GM06990 (cell line): ENCODE measurements around the gene SNW1.

Source experiments
- DNase-seq: peaks from one replicate; pipeline ENCODE4 v3.0.0-alpha.2; 2011; ENCODE audit not compliant: insufficient read length; ENCODE audit errors: extremely low read depth
- H3K27me3 ChIP-seq: replicated peaks from 2 replicates; pipeline ENCODE4 v1.6.0; 2011; ENCODE audit warnings: low read length; ENCODE audit not compliant: control insufficient read depth, insufficient read depth
- H3K36me3 ChIP-seq: 2 replicates; pipeline ENCODE4 v1.5.1; 2011; ENCODE audit warnings: low read length; ENCODE audit not compliant: control insufficient read depth, insufficient read depth
- H3K4me3 ChIP-seq: replicated peaks from 2 replicates; pipeline ENCODE4 v1.5.1; 2011; ENCODE audit warnings: low read depth, mild to moderate bottlenecking, control low read depth, low read length
- TF ChIP-seq, protein P1 (sequence below): IDR thresholded peaks from 2 replicates; pipeline ENCODE4 v1.5.1; 2011; ENCODE audit warnings: low read length, control low read depth, mild to moderate bottlenecking, inconsistent platforms; ENCODE audit not compliant: insufficient read depth, poor library complexity, severe bottlenecking

The SNW1 gene

DNA sequence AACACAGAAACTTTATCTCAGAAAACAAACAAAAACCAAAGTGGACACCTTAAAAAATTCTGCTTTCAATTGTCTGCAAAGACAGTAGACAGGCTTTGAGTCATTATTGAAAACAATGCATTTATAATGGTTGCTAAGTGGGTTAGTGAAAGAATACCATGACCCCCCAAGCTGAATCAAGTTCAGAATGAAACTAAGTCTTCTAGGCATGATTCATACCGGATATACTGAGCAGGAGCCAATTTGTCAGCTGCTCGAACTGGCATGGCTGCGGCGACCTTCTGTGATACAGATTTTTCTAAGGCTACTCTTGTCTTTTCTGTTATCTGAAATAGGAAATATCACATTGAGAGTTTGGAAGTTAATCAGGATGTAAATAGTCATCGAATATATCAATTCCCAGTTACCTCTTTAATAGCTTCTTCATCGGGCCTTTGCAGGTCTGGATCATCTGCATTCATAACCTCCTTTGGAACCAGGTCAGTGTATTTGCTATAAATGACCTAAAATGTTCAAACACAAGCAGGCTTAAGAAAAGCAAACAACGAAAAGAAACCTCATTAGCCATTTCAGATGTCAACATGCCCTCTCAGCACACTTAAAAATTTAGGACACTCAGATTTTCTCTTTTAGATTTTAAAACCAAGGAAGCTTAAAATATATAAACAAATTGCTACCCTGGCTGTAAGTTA, 22.3 kb downstream of the SNW1 start:
- no peak for DNase-seq
- peaks cover 9% of the 10 kb centered on the region for H3K36me3 ChIP-seq
- H3K4me3 ChIP-seq = no peak overlapping the region
- H3K27me3 ChIP-seq = no peaks in the 10 kb centered on the region
- TF ChIP-seq, protein P1, sequence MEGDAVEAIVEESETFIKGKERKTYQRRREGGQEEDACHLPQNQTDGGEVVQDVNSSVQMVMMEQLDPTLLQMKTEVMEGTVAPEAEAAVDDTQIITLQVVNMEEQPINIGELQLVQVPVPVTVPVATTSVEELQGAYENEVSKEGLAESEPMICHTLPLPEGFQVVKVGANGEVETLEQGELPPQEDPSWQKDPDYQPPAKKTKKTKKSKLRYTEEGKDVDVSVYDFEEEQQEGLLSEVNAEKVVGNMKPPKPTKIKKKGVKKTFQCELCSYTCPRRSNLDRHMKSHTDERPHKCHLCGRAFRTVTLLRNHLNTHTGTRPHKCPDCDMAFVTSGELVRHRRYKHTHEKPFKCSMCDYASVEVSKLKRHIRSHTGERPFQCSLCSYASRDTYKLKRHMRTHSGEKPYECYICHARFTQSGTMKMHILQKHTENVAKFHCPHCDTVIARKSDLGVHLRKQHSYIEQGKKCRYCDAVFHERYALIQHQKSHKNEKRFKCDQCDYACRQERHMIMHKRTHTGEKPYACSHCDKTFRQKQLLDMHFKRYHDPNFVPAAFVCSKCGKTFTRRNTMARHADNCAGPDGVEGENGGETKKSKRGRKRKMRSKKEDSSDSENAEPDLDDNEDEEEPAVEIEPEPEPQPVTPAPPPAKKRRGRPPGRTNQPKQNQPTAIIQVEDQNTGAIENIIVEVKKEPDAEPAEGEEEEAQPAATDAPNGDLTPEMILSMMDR = no peak

DNA sequence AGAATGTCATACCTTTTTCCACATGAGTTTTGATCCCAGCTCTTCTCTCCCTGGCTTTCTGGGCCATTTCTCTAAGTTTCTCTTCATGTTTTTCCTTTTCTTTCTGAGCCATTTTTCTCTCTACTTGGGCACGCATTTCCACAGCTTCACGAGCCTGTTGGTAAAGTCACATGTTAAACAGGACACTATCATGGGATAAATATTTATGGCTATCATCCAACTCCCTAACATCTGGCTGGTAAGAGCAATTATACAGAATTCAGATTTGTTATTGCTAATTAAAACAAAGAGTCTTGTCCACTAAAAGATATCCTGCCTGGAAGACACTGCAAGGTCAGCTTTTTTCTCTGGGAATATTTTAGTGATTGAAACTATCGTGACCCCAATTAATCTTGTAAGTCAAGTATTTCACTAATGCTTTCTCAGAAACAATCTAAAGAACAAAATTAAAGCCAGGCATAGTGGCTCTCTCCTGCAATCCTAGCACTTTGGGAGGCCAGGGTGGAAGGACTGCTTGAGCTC, 29.9 kb downstream of the SNW1 start:
- Histone ChIP-seq H3K4me3 (no peak overlapping the region), H3K27me3 (no peaks in the 10 kb centered on the region), H3K36me3 (peaks cover 10% of the 10 kb centered on the region)
- TF ChIP-seq, protein P1 = no peak
- no peak for DNase-seq

DNA sequence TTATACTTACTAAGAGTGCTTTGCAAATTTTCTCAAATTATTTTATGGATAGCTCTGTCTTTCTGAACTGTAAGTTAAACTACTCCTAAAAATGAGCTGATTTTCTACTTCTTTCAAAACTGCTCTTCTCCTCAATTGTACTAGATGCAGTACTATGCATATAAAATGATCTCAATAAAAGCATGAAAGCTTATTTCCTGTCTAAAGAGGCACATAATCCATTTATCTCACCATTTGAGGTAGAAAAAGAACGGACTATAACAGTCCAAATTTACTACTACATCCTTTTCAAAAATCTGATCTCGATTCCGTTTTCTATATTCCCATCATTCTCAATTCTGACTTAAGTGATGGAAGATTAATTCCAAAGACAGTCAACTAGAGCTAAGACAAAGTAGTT, 38.7 kb downstream of the SNW1 start:
- no peaks in the 10 kb centered on the region for H3K27me3 ChIP-seq
- H3K4me3 ChIP-seq = no peak overlapping the region
- H3K36me3 ChIP-seq = peaks cover 5% of the 10 kb centered on the region
- DNase-seq = no peak
- TF ChIP-seq, protein P1 = no peak

DNA sequence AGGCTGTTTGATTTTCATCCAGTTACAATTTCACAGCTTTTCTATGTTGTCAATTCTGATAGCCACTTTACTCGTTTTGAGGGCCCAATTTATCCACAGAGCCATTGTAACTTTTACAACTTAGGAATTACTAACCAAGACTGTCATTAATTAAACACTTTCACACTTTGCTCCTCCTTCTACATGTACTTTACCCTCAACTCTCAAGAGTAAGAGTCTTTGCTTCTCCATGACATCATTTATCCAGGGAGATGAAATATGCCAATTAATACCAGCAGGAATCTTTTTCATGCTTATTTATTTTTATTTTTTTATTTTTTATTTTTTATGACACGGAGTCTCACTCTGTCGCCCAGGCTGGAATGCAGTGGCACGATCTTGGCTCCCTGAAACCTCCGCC, 39.5 kb downstream of the SNW1 start:
- TF ChIP-seq, protein P1 = no peak
- H3K36me3 ChIP-seq = peaks cover 6% of the 10 kb centered on the region
- no peak for DNase-seq

DNA sequence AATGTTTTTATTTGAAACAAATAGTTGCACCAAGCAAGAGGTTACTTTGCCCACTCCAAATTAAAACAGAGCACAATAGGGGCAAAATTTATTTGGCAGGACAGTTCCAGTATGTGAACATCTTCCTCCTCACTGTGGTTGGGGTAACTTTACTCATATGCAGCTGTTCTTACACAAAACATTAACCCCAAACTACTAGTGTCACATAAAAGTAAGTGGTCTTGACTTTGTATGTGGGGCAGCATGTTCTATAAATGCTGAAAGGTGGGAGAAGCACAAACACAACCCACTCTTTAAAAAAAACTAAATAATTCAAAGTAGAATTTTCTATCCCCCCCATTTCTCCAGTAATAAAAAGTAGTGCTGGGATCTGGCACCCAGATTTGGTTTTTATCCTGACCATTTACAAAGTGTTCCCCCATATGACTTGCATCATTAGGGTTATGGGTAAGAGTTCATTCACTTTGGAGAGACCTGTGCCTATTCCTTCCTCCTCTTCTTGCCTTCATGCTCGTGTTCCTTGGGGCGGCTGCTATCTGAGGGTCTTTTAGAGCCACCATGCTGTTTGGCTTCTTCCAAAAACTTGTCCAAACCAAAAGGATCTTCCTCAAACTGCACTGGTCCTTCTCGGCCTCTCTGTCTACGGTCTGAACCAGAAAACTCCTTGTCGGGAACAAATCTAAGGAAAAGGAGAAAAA, 43.2 kb downstream of the SNW1 start:
- Histone ChIP-seq H3K27me3 (no peaks in the 10 kb centered on the region), H3K36me3 (peaks cover 7% of the 10 kb centered on the region), H3K4me3 (no peak overlapping the region)
- DNase-seq = no peak
- TF ChIP-seq, protein P1 = no peak

More for the DNA sequence above, 39.5 kb downstream of the SNW1 start:
- no peak overlapping the region for H3K4me3 ChIP-seq
- no peaks in the 10 kb centered on the region for H3K27me3 ChIP-seq
